CD4-positive, alpha-beta memory T cell (primary cell): ENCODE data around the gene CENPS. TPM values are rescaled to one million over a fixed set of nuclear protein-coding genes. Genes with fewer than 3 reads are reported as not detected.

ENCODE experiments used
- CTCF ChIA-PET: fragments of 350-600 bp; sonication (Branson Sonifier 250); formaldehyde crosslinking; loops from one replicate; lab custom pipeline; 2021; ENCODE audit warnings: inconsistent platforms; ENCODE audit not compliant: partially characterized antibody; lab: Charles Lee
- POLR2A ChIA-PET: fragments of 350-600 bp; sonication (Branson Sonifier 250); formaldehyde crosslinking; loops from one replicate; lab custom pipeline; 2021; ENCODE audit not compliant: partially characterized antibody; lab: Charles Lee
- DNase-seq, 5 donors: peaks; one replicate each; pipeline versions ENCODE4 v3.0.0 to v3.0.0-alpha.2; 2020 to 2022; ENCODE audit warnings: mixed read lengths in 1 of 5
- H3K27ac ChIP-seq: one replicate; pipeline ENCODE4 v1.7.0; 2013; ENCODE audit warnings: low read depth, low read length
- H3K27me3 ChIP-seq: 2 replicates; pipeline ENCODE4 v1.7.0; 2013; ENCODE audit warnings: mild to moderate bottlenecking, low read length, moderate library complexity; ENCODE audit not compliant: insufficient read depth
- H3K36me3 ChIP-seq: 2 replicates; pipeline ENCODE4 v1.7.0; 2013; ENCODE audit warnings: mild to moderate bottlenecking, low read length, moderate library complexity; ENCODE audit not compliant: insufficient read depth
- H3K4me1 ChIP-seq: 2 replicates; pipeline ENCODE4 v1.7.0; 2013; ENCODE audit warnings: mild to moderate bottlenecking, low read length, moderate library complexity; ENCODE audit not compliant: insufficient read depth
- H3K4me3 ChIP-seq, 2 donors: one replicate each; pipeline ENCODE4 v1.7.0; 2013; ENCODE audit warnings: low read length in 2 of 2, mild to moderate bottlenecking in 1 of 2
- H3K9me3 ChIP-seq, 2 donors: one replicate each; pipeline ENCODE4 v1.7.0; 2013; ENCODE audit warnings: low read length in 2 of 2, control low read depth in 1 of 2; ENCODE audit not compliant: control insufficient read depth in 1 of 2
- H3K27ac Mint-ChIP-seq, 7 donors: one replicate each; pipeline ENCODE4 v1.8.0; 2020 to 2021; ENCODE audit warnings: mixed read lengths in 7 of 7, mild to moderate bottlenecking in 6 of 7, inconsistent platforms in 3 of 7, moderate library complexity in 3 of 7
- H3K27me3 Mint-ChIP-seq, 2 donors: one replicate each; pipeline ENCODE4 v1.8.0; 2020 to 2021; ENCODE audit warnings: mixed read lengths in 2 of 2
- H3K36me3 Mint-ChIP-seq, 2 donors: one replicate each; pipeline ENCODE4 v1.8.0; 2020 to 2021; ENCODE audit warnings: mixed read lengths in 2 of 2, inconsistent platforms in 1 of 2, mild to moderate bottlenecking in 1 of 2
- H3K4me1 Mint-ChIP-seq, 4 donors: one replicate each; pipeline ENCODE4 v1.8.0; 2020 to 2021; ENCODE audit warnings: mixed read lengths in 4 of 4, mild to moderate bottlenecking in 1 of 4
- H3K4me3 Mint-ChIP-seq, 8 donors: one replicate each; pipeline ENCODE4 v1.8.0; 2020 to 2021; ENCODE audit warnings: mixed read lengths in 8 of 8, mild to moderate bottlenecking in 7 of 8, moderate library complexity in 6 of 8, inconsistent platforms in 3 of 8
- H3K9me3 Mint-ChIP-seq, 8 donors: one replicate each; pipeline ENCODE4 v1.8.0; 2020 to 2021; ENCODE audit warnings: mixed read lengths in 8 of 8, mild to moderate bottlenecking in 5 of 8, inconsistent platforms in 3 of 8, moderate library complexity in 1 of 8
- intact Hi-C: fragments of 100-400 bp; cut with micrococcal nuclease; formaldehyde crosslinking; loops from one replicate; pipeline ENCODE4 v1.15.1; 2023
- polyA plus RNA-seq, 2 donors: library from polyadenylated mRNA; unstranded; fragments of 300-500 nt; fragmentation: Illumina TruSeq; gene quantifications; one replicate each; pipeline ENCODE4 v1.2.3, GENCODE V29; 2021
- total RNA-seq, 2 experiments: library from RNA; stranded (reverse); gene quantifications; one replicate each; pipeline ENCODE4 v1.2.3, GENCODE V29; 2021

The CENPS gene
- total and polyA plus RNA-seq, 4 experiments from 2014 or later = 6.4 to 14.6 (median 7.5) TPM

- no peaks in the 10 kb centered on the region for H3K27me3 ChIP-seq
- ChIA-PET CTCF (interaction anchor here (0.6 to 2.1 kb wide), 2 partner anchors 10 to 97 kb away, joined by 4 to 8 read pairs; partner anchors contain the start of gene PGD), POLR2A (interaction anchor here (2.3 kb wide), 1 partner anchor 10 kb away, joined by 7 read pairs; the partner anchor contains the start of gene PGD)
- no peak overlapping the region for H3K4me3 ChIP-seq
- no peak overlapping the region for H3K27ac ChIP-seq
- Mint-ChIP-seq H3K27me3 (no peaks in the 10 kb centered on the region), H3K36me3 (peaks cover 0 to 2% of the 10 kb centered on the region in 2 donors), H3K27ac (no peak overlapping the region), H3K4me1 (peaks cover 0 to 8% (median 2%) of the 10 kb centered on the region in 4 donors), H3K9me3 (no peaks in the 10 kb centered on the region), H3K4me3 (no peak overlapping the region)
- intact Hi-C loops = loop anchor here (1.0 kb wide), 1 partner anchor 10 kb away; no protein-coding TSS in a partner anchor
- no peaks in the 10 kb centered on the region for H3K9me3 ChIP-seq
- DNase-seq = no peak
- H3K4me1 ChIP-seq = peaks cover 5% of the 10 kb centered on the region
- H3K36me3 ChIP-seq = no peaks in the 10 kb centered on the region
Measured at GRCh38 chr1:10388387-10388715, 41.9 kb upstream of the CENPS start.

GRCh38 chr1:10389271-10389973 is 40.8 kb upstream of the CENPS start:
- no peak overlapping the region for H3K27ac ChIP-seq
- H3K27me3 ChIP-seq = no peaks in the 10 kb centered on the region
- H3K4me3 ChIP-seq = no peak overlapping the region
- no peaks in the 10 kb centered on the region for H3K36me3 ChIP-seq
- Mint-ChIP-seq H3K4me1 (peaks cover 0 to 8% (median 2%) of the 10 kb centered on the region in 4 donors), H3K36me3 (no peaks in the 10 kb centered on the region), H3K27ac (no peak overlapping the region), H3K4me3 (no peak overlapping the region), H3K9me3 (peaks cover 0 to 2% (median 0%) of the 10 kb centered on the region in 8 donors), H3K27me3 (no peaks in the 10 kb centered on the region)
- intact Hi-C loops = no loop called here
- ChIA-PET CTCF (no interaction called here), POLR2A (interaction anchor here (2.3 kb wide), 1 partner anchor 9 kb away, joined by 7 read pairs; the partner anchor contains the start of gene PGD)
- no peaks in the 10 kb centered on the region for H3K9me3 ChIP-seq
- no peak for DNase-seq
- peaks cover 5% of the 10 kb centered on the region for H3K4me1 ChIP-seq

- Mint-ChIP-seq H3K27ac (no peak overlapping the region), H3K27me3 (no peaks in the 10 kb centered on the region), H3K36me3 (peaks cover 0 to 9% of the 10 kb centered on the region in 2 donors), H3K9me3 (peaks cover 0 to 2% (median 0%) of the 10 kb centered on the region in 8 donors), H3K4me3 (peak overlapping the region in 7 of 8 donors; percentile 9 to 66 (median 46)), H3K4me1 (peaks cover 8 to 24% (median 18%) of the 10 kb centered on the region in 4 donors)
- no peak overlapping the region for H3K27ac ChIP-seq
- H3K36me3 ChIP-seq = no peaks in the 10 kb centered on the region
- CTCF ChIA-PET = no interaction called here
- DNase-seq = no peak
- no peaks in the 10 kb centered on the region for H3K27me3 ChIP-seq
- POLR2A ChIA-PET = no interaction called here
- H3K9me3 ChIP-seq = no peaks in the 10 kb centered on the region
- intact Hi-C loops = no loop called here
- no peak overlapping the region for H3K4me3 ChIP-seq
- peaks cover 20% of the 10 kb centered on the region for H3K4me1 ChIP-seq
Measured at GRCh38 chr1:10396870-10397269, 33.4 kb upstream of the CENPS start.

- intact Hi-C loops = loop anchor here (1.0 kb wide), 3 partner anchors 10 to 188 kb away; partner anchors contain the start of genes CENPS and KIF1B
- Histone ChIP-seq H3K27ac (peak overlapping the region; percentile 76), H3K36me3 (peaks cover 6% of the 10 kb centered on the region), H3K27me3 (no peaks in the 10 kb centered on the region), H3K9me3 (no peaks in the 10 kb centered on the region), H3K4me3 (peak overlapping the region; percentile 81 to 94), H3K4me1 (peaks cover 20% of the 10 kb centered on the region)
- CTCF ChIA-PET = interaction anchor here (2.5 kb wide), 1 partner anchor 10 kb away, joined by 8 read pairs; no protein-coding TSS in a partner anchor
- Mint-ChIP-seq H3K36me3 (peaks cover 0 to 9% of the 10 kb centered on the region in 2 donors), H3K9me3 (peaks cover 0 to 2% (median 0%) of the 10 kb centered on the region in 8 donors), H3K27me3 (no peaks in the 10 kb centered on the region), H3K27ac (peak overlapping the region; percentile 81 to 93 (median 86)), H3K4me1 (peaks cover 8 to 24% (median 18%) of the 10 kb centered on the region in 4 donors), H3K4me3 (peak overlapping the region; percentile 93 to 97 (median 95))
- DNase-seq = no peak
- POLR2A ChIA-PET = interaction anchor here (1.0 to 1.9 kb wide), 8 partner anchors 10 to 681 kb away, joined by 3 to 7 read pairs (median 3); partner anchors contain the start of genes CENPS, KIF1B and UBE4B
Measured at GRCh38 chr1:10398278-10398733, 31.9 kb upstream of the CENPS start.

DNA sequence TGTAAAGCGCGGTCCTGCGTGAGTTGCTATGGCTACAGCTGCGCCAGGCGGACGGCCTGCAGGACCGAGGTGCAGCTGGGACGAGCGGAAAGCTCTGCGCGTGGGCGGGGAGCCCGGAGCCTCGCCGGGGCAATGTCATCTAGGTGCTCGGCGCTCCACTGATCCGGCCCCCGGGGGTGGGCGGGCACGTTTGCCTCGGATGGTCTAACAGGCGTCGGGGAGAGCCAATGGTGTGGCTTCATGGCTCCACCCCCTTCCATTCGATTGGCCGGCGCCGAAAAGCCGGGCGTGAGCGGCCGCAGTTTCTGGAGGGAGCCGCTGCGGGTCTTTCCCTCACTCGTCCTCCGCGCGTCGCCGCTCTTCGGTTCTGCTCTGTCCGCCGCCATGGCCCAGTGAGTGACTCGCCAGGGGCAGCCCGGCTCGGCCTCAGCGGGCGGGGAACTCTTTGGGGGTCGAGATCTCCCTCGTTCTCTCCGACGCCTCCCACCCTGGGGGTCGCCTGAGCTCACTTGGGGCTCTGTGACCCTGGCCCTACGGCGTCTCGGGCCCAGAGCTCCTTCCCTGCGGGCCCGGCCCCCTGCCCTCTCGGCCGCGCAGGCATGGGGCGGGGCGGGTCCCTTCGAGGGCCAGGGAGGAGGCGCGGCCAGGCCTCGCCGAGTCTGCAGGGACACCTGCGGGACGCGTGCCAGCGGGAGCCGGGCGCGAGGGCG is 31.3 kb upstream of the CENPS start, which contains the start of gene PGD:
PGD (plus strand) TSS at position 331 of the 710 bp plus-strand sequence; CDS start at position 385, 54 bp downstream.
- H3K36me3 Mint-ChIP-seq = peaks cover 5 to 13% of the 10 kb centered on the region in 2 donors
- H3K4me1 Mint-ChIP-seq = peaks cover 8 to 24% (median 18%) of the 10 kb centered on the region in 4 donors
- H3K4me3 Mint-ChIP-seq = peak within 1 kb of the TSS; percentile 93 to 97 (median 95)
- Histone ChIP-seq H3K27ac (peak within 1 kb of the TSS; percentile 76), H3K9me3 (no peaks in the 10 kb centered on the region), H3K4me1 (peaks cover 20% of the 10 kb centered on the region), H3K4me3 (peak within 1 kb of the TSS; percentile 81 to 94), H3K36me3 (peaks cover 6% of the 10 kb centered on the region), H3K27me3 (no peaks in the 10 kb centered on the region)
- ChIA-PET POLR2A (interaction anchor here (0.5 to 1.9 kb wide), 13 partner anchors 9 to 1511 kb away, joined by 3 to 7 read pairs (median 3); partner anchors contain the start of genes CENPS, GPR157, KIF1B and UBE4B), CTCF (interaction anchor here (2.3 to 2.5 kb wide), 2 partner anchors 11 to 31 kb away, joined by 8 to 12 read pairs; partner anchors contain the start of gene CENPS)
- peak; percentile 94 to 98 (median 95) for DNase-seq
- intact Hi-C loops = loop anchor here (1.0 kb wide), 4 partner anchors 11 to 189 kb away; partner anchors contain the start of genes CENPS, KIF1B and PEX14
- H3K27ac Mint-ChIP-seq = peak within 1 kb of the TSS; percentile 81 to 93 (median 86)
- no peaks in the 10 kb centered on the region for H3K9me3 Mint-ChIP-seq
- H3K27me3 Mint-ChIP-seq = no peaks in the 10 kb centered on the region

DNA sequence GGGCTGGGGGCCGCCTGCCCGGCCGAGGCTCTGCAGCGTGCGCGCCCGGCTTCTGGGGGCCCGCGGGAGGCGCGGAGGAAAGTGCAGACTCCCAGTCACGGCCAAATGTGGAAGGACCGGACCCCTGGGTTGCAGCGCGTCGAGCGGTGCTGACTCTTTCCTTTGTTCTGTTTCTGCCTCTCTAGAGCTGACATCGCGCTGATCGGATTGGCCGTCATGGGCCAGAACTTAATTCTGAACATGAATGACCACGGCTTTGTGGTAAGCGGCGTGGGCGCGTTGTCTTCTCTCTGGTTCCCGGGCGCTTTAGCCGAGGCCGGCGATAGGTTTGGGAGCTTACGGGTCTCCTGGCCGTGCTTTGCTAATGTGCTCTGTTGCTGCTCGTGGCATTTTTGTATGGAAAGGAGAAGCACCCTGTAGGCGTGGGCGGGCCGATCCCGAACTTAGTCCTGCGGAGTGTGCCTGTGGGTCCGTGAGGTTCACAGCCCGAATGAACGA is 30.7 kb upstream of the CENPS start:
- POLR2A ChIA-PET = interaction anchor here (0.6 to 1.9 kb wide), 10 partner anchors 9 to 1510 kb away, joined by 3 to 7 read pairs (median 3); partner anchors contain the start of genes GPR157 and KIF1B
- H3K27ac Mint-ChIP-seq = peak overlapping the region; percentile 45 to 92 (median 82)

More for the DNA sequence above, 30.7 kb upstream of the CENPS start:
- CTCF ChIA-PET = interaction anchor here (1.1 to 2.5 kb wide), 3 partner anchors 9 to 30 kb away, joined by 4 to 12 read pairs (median 8); partner anchors contain the start of gene CENPS
- Histone ChIP-seq H3K4me3 (peak overlapping the region; percentile 1 to 94), H3K4me1 (peaks cover 20% of the 10 kb centered on the region), H3K27ac (peak overlapping the region; percentile 76), H3K27me3 (no peaks in the 10 kb centered on the region), H3K9me3 (no peaks in the 10 kb centered on the region), H3K36me3 (peaks cover 12% of the 10 kb centered on the region)
- peaks cover 7 to 18% of the 10 kb centered on the region in 2 donors for H3K36me3 Mint-ChIP-seq
- H3K4me3 Mint-ChIP-seq = peak overlapping the region; percentile 86 to 96 (median 92)
- intact Hi-C loops = loop anchor here (1.0 kb wide), 1 partner anchor 75 kb away; the partner anchor contains the start of gene PEX14
- no peaks in the 10 kb centered on the region for H3K27me3 Mint-ChIP-seq
- peak in 1 of 5 donors; percentile 1 for DNase-seq
- H3K9me3 Mint-ChIP-seq = no peaks in the 10 kb centered on the region
- peaks cover 8 to 24% (median 18%) of the 10 kb centered on the region in 4 donors for H3K4me1 Mint-ChIP-seq
